Gastroesophageal sphincter (tissue), 4 donors: ENCODE measurements around the gene PTPRN2. TPM values are rescaled to one million over a fixed set of nuclear protein-coding genes. Genes with fewer than 3 reads are reported as not detected.

Experiments used
- ATAC-seq: fragments of 150-250 bp; one replicate; pipeline ENCODE4 v1.9.1; 2016; ENCODE audit warnings: mild to moderate bottlenecking, moderate library complexity
- H3K27ac ChIP-seq, 4 donors: fragments of 200-600 bp; sonication (generic) in 3 of 4; 1 replicate in 3 of 4; 2 replicates in 1 of 4; pipeline ENCODE4 v1.5.1; 2016 to 2019
- H3K27me3 ChIP-seq: fragments of 200-600 bp; sonication (generic); one replicate; pipeline ENCODE4 v1.5.1; 2019
- H3K36me3 ChIP-seq, 2 donors: fragments of 200-600 bp; sonication (generic); one replicate each; pipeline ENCODE4 v1.5.1; 2019; ENCODE audit warnings: control low read depth in 1 of 2
- H3K4me1 ChIP-seq, 3 donors: fragments of 200-600 bp; sonication (generic); 1 replicate in 2 of 3; 2 replicates in 1 of 3; pipeline ENCODE4 v1.5.1; 2016 to 2019; ENCODE audit warnings: control low read depth in 2 of 3
- H3K4me3 ChIP-seq, 2 donors: fragments of 200-600 bp; sonication (generic); one replicate each; pipeline ENCODE4 v1.5.1; 2019; ENCODE audit warnings: mild to moderate bottlenecking in 1 of 2, moderate library complexity in 1 of 2
- H3K9me3 ChIP-seq, 3 donors: fragments of 200-600 bp; sonication (generic); one replicate each; pipeline ENCODE4 v1.5.1; 2017 to 2019; ENCODE audit warnings: control low read depth in 2 of 3
- CTCF ChIP-seq, 4 experiments: fragments of 200-600 bp in 2 of 4; fragments of 450-650 bp in 2 of 4; sonication (generic) in 1 of 4; IDR thresholded peaks; one replicate each; pipeline ENCODE4 v1.5.1; 2017 to 2019; ENCODE audit warnings: antibody characterized with exemption in 4 of 4, mild to moderate bottlenecking in 2 of 4, moderate library complexity in 2 of 4
- EP300 ChIP-seq: sonication (generic); formaldehyde crosslinking; IDR thresholded peaks from one replicate; pipeline ENCODE4 v1.6.1; 2017; ENCODE audit warnings: antibody characterized with exemption, mild to moderate bottlenecking
- POLR2A ChIP-seq, 2 donors: fragments of 450-650 bp; IDR thresholded peaks; one replicate each; pipeline ENCODE4 v1.6.1; 2017; ENCODE audit warnings: antibody characterized with exemption in 2 of 2, mild to moderate bottlenecking in 2 of 2, moderate library complexity in 1 of 2
- POLR2AphosphoS5 ChIP-seq: sonication (generic); formaldehyde crosslinking; IDR thresholded peaks from one replicate; pipeline ENCODE4 v1.6.1; 2017; ENCODE audit warnings: antibody characterized with exemption
- WGBS, 2 donors: methylation state at CpG; one replicate each; pipeline ENCODE4 v1.1.5; 2018; ENCODE audit warnings: low coverage in 1 of 2; 5-methylcytosine and 5-hydroxymethylcytosine counted together
- total RNA-seq, 4 donors: library from RNA; depleted of rRNA; stranded (reverse); fragments of >200 nt; gene quantifications; one replicate each; pipeline ENCODE4 v1.1.0, GENCODE V29; 2016

The PTPRN2 gene
- total RNA-seq, 4 donors from 2014 or later: 1.7 to 4.7 (median 3.3) TPM

DNA sequence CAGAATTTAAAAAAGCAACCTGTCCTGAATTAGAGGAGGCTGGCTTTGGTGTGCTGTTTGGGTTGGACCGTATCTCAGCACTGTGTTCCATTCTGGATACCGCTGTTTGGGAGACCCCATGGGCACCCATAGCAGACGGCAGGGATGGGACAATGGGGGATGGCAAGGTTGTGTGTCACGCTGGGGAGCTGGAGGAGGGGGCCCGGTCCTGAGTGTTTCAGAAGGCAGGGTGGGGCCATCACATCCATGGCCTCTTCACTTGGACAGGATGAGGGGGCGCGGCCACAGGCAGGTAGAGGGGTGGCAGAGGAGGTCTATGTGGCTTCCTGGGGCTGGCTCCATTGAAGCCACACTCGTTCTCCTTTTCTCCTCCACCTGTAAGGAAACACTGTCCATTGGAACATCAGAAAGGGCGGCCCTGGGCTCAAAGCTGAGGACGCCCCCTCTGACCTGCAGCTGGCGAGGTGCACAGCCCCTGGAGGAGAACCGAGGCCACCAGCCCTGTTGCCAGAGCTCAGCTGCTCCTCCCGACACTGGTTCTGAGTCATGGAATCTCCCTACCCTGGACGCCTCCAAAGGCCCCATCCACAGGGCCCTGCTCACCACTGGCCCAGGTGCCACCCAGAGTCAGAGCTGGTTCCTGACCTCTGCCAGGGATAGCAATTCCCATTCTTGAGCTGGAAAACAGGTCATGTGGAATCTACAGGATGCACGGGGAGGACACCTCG is 663.6 kb downstream of the PTPRN2 start:
- Histone ChIP-seq H3K4me3 (no peak overlapping the region), H3K27ac (no peak overlapping the region), H3K9me3 (no peaks in the 10 kb centered on the region), H3K4me1 (no peaks in the 10 kb centered on the region), H3K27me3 (peaks cover 19% of the 10 kb centered on the region), H3K36me3 (no peaks in the 10 kb centered on the region)
- TF ChIP-seq POLR2A (IDR thresholded peaks at IDR 0.05) (no peak), EP300 (no peak), CTCF (IDR thresholded peaks at IDR 0.05) (no peak), POLR2AphosphoS5 (no peak)
- 86 to 95% methylated on average over 7 to 8 of the region's 16 CpGs for WGBS, 2 donors
- ATAC-seq: no peak

GRCh38 chr7:157922576-157922975 is 665.0 kb downstream of the PTPRN2 start:
- TF ChIP-seq EP300 (no peak), POLR2AphosphoS5 (no peak), CTCF (IDR thresholded peaks at IDR 0.05) (no peak), POLR2A (IDR thresholded peaks at IDR 0.05) (no peak)
- no peak overlapping the region for H3K27ac ChIP-seq
- no peaks in the 10 kb centered on the region for H3K4me1 ChIP-seq
- no peak overlapping the region for H3K4me3 ChIP-seq
- H3K27me3 ChIP-seq: peaks cover 10% of the 10 kb centered on the region
- H3K9me3 ChIP-seq: no peaks in the 10 kb centered on the region
- WGBS, 2 donors: 89 to 93% methylated on average over 8 of the region's 8 CpGs
- no peak for ATAC-seq
- H3K36me3 ChIP-seq: no peaks in the 10 kb centered on the region

DNA sequence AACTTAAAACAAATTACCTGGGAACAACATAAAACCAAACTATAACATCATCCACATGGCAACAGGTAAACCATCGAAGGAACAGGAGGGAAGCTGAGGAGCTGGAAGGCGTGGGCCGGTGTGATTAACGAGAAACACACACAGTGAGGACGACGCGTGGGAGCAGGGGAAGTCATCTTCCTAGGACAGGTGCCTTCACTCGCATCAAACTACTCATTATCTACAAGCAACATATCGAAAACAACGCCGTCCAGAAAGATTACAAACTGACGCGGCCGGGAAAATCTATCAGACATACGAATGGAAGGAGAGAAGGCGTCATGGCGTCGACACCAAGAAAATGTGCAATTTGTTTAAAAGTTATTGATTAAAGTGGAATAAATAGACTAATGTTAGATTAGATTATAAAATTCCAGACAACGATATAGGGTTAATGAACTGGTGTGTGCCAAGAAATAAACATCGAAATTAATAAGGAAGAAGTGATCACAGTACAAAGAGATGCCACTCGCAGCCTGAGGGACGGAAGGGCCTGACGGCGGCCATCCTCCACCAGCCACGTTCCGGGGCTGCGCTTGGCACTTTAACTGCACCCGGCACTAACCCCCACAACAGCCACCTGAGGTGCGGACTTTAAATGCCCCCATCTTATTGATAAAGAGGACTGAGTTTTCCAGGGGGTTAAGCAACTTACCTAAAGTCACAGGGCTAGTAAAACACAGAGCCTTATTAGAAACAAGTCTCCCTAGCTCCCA is 669.1 kb downstream of the PTPRN2 start:
- 82 to 91% methylated on average over 18 to 27 of the region's 29 CpGs for WGBS, 2 donors
- ATAC-seq: no peak
- no peaks in the 10 kb centered on the region for H3K4me1 ChIP-seq
- H3K9me3 ChIP-seq: peaks cover 0 to 28% (median 3%) of the 10 kb centered on the region in 3 donors
- H3K4me3 ChIP-seq: no peak overlapping the region
- no peak for TF ChIP-seq POLR2AphosphoS5
- TF ChIP-seq CTCF (IDR thresholded peaks at IDR 0.05): no peak
- TF ChIP-seq EP300: no peak
- no peak overlapping the region for H3K27ac ChIP-seq
- no peaks in the 10 kb centered on the region for H3K36me3 ChIP-seq
- H3K27me3 ChIP-seq: peaks cover 21% of the 10 kb centered on the region

DNA sequence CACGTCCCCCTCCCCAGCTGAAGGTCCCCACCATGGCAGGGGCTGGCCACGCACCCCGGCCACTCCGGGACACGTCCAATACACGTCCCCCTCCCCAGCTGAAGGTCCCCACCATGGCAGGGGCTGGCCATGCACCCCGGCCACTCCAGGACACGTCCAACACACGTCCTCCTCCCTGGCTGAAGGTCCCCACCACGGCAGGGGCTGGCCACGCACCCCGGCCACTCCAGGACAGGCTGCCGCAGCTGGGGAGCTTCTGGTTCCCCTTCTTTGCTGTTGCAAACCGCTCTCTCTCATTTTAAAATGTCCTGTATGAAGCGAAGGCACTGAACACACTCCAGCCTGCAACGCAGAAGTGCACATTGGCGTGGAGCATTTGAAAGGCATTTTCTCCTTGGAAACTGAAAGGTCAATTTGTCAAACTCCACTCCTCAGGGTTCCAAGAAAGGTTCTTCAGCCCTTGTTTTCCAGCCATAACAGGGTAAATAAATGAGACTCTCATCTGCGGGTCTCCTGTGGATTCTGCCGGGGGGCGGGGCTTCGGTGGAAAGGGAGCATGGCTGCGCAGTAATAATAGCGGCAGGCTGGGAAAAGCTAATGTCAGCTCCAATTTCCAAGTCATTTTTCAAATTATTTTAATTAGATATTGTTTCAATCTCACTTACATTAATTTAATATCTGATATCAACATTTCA is 670.5 kb downstream of the PTPRN2 start:
- H3K27ac ChIP-seq: no peak overlapping the region
- H3K4me3 ChIP-seq: no peak overlapping the region
- no peak for ATAC-seq
- H3K27me3 ChIP-seq: peaks cover 21% of the 10 kb centered on the region
- peaks cover 0 to 32% (median 3%) of the 10 kb centered on the region in 3 donors for H3K9me3 ChIP-seq
- no peaks in the 10 kb centered on the region for H3K4me1 ChIP-seq
- H3K36me3 ChIP-seq: no peaks in the 10 kb centered on the region
- TF ChIP-seq POLR2A (IDR thresholded peaks at IDR 0.05) (no peak), CTCF (IDR thresholded peaks at IDR 0.05) (no peak)
- WGBS, 2 donors: 94 to 97% methylated on average over 7 to 10 of the region's 23 CpGs
